ENCODE data around the gene SDHB.
A peak's percentile ranks its signal among the peaks of the same experiment; 100 is the strongest.

The SDHB gene

GRCh38 chr1:17097147-17097546, 43.3 kb upstream of the SDHB start:
- peak overlapping the region; percentile 53; the same call in 1 of the 2 replicates for H3K27ac ChIP-seq
- no peak for TF ChIP-seq ZFX (IDR thresholded peaks at IDR 0.05)
- no peak for TF ChIP-seq CTCF (conservative IDR thresholded peaks at IDR 0.05)

GRCh38 chr1:17096584-17096983, 42.8 kb upstream of the SDHB start:
- no peak overlapping the region for H3K27ac ChIP-seq
- TF ChIP-seq CTCF (conservative IDR thresholded peaks at IDR 0.05), result no peak

- no peak overlapping the region for H3K27ac ChIP-seq
- TF ChIP-seq CTCF (conservative IDR thresholded peaks at IDR 0.05) (no peak), ZFX (IDR thresholded peaks at IDR 0.05) (no peak)
Measured at GRCh38 chr1:17095141-17095540, 41.3 kb upstream of the SDHB start.

GRCh38 chr1:17094664-17095063, 40.8 kb upstream of the SDHB start:
- TF ChIP-seq CTCF (conservative IDR thresholded peaks at IDR 0.05), result no peak
- no peak for TF ChIP-seq ZFX (IDR thresholded peaks at IDR 0.05)
- no peak overlapping the region for H3K27ac ChIP-seq

- no peak overlapping the region for H3K27ac ChIP-seq
- TF ChIP-seq CTCF (conservative IDR thresholded peaks at IDR 0.05) (no peak), ZFX (IDR thresholded peaks at IDR 0.05) (no peak)
Measured at GRCh38 chr1:17093822-17094393, 40.1 kb upstream of the SDHB start.

- no peak overlapping the region for H3K27ac ChIP-seq
- no peak for TF ChIP-seq CTCF (conservative IDR thresholded peaks at IDR 0.05)
- no peak for TF ChIP-seq ZFX (IDR thresholded peaks at IDR 0.05)
Measured at GRCh38 chr1:17091252-17091651, 37.4 kb upstream of the SDHB start.

- H3K27ac ChIP-seq, result no peak overlapping the region
- TF ChIP-seq ZFX (IDR thresholded peaks at IDR 0.05) (no peak), CTCF (conservative IDR thresholded peaks at IDR 0.05) (no peak)
Measured at GRCh38 chr1:17089506-17089905, 35.7 kb upstream of the SDHB start.

Measured in C4-2B (cell line).